Endothelial cell of coronary artery (primary cell): Measurements from ENCODE around the gene LHB. TPM values are rescaled to one million over a fixed set of nuclear protein-coding genes. Genes with fewer than 3 reads are reported as not detected.

ENCODE experiments used
- total RNA-seq: library from RNA; depleted of rRNA; stranded (reverse); fragments of >200 nt; gene quantifications from 2 replicates; pipeline ENCODE4 v1.2.3, GENCODE V29; 2014

LHB gene
- 0.19 TPM in 1 of 2 replicates, not detected in the other for total RNA-seq

DNA sequence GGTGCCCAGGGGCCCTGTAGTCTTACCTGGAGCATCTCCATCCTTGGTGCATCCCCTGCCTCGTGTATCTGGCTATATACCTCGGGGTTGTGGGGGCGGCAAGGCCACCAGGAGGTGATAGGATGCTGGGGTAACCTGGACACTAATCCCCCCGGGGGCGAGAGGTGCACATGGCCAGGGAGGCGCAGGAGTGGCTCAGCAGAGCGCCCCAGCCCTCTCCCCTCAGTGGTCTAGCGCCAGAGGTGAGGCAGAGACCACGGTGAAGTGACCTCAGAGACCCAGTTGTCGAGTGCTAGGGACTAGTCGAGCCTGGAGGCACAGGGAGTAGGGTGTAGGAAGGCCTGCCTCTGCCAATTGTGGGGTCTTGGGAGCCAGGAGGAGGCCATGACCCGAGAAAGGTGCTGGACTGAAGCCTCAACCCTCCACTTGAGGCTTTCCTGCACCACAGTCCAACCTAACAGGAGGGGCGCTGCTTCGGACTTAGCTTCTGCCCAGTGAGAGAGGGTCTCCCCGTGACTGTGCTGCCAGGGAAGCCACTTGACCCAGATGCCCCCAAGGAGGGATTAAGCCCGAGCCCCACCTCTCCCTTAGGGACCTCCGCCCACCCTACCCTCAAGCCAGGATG, at the start of gene LHB:
Gene LHB, minus strand, starts transcription at position 51 of the 625 bp plus-strand sequence. Its CDS starts 10 bp downstream, at position 41.

DNA sequence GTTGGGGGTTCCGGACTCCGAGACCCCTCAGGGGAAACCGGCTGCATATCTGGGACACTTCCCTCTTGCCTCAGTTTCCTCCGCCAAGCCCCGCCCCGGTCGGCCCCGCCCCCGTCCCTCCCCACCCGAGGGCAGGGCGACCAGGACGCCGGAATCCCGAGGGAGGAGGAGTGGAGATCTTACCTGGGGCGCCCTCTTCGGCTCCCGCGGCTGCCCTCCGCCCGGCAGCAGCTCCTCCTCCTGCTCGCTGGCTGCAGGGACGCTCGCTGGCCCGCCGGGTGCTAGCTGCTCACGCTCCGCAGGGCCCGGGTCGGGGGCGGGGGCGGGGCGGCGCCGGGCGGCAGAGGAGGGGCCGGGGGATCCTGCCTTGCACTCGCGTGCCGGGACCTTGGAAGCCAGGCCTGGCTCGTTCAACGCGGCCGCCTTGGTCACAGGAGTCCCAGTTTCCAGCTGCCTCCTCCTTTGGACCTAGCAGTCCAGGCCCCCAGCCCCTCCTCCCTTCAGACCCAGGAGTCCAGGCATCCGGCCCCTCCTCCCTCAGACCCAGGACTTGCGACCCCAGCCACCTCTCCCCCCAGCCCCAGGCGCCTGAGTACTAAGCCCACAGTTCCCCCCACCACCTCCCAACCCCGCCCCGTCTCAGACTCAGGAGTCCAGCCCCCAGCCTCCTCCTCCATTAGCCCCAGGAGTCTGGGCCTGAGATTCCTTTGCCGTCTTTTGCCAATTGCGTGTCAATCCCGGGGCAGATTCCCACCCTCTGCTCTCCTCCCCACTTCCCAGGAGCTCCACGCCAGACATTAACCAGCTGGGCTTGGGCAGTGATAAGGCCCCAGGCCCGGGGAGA, 48.1 kb upstream of the LHB start, which contains the start of gene NTF4:
Gene NTF4, minus strand, starts transcription at position 51 of the 844 bp plus-strand sequence. CDS start 2,821 bp downstream, outside the sequence.

DNA sequence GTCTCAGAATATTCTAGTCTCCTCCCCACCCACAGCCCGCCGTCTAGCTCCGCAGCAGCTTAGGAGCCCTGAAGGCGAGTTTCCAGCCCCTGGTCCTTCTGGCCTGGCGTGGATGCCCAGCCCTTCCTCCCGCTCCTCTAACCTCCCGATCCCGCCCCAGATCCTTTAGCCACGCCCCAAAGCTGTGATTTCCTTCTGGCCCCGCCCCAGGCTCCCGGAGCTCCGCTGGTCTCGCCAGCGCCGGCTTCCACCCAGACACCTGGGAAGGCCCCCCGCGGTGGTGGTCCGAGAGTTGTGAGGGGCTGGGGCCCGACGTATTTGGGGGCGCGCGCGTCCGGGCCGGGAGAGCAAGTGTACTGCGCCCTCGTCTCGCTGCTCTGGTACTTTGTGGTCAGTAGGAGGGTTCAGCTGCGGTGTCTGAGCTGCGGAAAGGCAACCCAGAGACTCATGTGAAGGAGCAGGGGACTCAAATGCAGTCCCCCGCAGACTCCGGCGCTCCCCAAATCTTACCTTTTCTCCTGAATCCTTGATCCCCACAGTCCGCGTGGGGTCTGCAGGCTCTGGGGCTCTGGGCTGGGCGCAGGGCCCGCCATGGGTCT, 40.8 kb upstream of the LHB start, which contains the start of gene CGB7:
Gene CGB7, minus strand, starts transcription at position 114 of the 599 bp plus-strand sequence. CDS start 2,374 bp downstream, outside the sequence.

DNA sequence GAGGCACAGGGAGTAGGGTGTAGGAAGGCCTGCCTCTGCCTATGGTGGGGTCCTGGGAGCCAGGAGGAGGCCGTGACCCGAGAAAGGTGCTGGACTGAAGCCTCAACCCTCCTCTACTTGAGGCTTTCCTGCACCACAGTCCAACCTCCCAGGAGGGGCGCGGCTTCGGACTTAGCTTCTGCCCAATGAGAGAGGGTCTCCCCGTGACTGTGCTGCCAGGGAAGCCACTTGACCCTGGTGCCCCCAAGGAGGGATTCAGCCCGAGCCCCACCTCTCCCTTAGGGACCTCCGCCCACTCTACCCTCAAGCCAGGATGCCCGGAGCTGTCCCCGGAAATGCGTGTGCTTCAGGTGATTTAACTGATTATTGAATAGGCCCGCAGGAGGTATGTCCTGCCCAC, 32.1 kb upstream of the LHB start, which contains the start of gene CGB8:
Gene CGB8, minus strand, starts transcription at position 101 of the 400 bp plus-strand sequence. CDS start 372 bp downstream, outside the sequence.

DNA sequence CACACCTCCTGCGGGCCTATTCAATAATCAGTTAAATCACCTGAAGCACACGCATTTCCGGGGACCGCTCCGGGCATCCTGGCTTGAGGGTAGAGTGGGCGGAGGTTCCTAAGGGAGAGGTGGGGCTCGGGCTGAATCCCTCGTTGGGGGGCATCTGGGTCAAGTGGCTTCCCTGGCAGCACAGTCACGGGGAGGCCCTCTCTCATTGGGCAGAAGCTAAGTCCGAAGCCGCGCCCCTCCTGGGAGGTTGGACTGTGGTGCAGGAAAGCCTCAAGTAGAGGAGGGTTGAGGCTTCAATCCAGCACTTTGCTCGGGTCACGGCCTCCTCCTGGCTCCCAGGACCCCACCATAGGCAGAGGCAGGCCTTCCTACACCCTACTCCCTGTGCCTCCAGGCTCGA, 26.7 kb upstream of the LHB start, which contains the start of gene CGB5:
Gene CGB5, plus strand, starts transcription at position 301 of the 400 bp plus-strand sequence. CDS start 362 bp downstream, outside the sequence.

DNA sequence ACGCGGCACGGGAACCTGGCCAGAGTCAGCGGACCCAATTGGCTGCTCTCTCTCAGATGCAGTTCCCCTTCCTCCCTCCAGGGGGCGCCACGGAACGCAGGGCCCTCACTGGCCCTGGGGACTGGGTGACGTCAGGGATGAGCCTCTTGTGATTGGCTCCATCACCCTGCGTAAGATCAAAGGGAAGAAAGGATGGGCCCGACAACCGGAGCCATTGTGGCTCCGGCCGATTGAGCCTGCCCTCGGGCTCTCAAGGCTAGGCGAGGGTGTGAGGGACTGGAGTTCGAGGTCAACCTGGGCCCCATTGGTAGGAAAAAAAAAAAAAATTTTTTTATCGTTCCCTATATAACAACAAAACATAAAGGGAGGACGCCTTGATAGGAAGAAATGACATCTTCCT, 19.9 kb upstream of the LHB start, which contains the start of gene CGB1:
Gene CGB1, minus strand, starts transcription at position 81 of the 400 bp plus-strand sequence. CDS start 184 bp downstream, outside the sequence.

DNA sequence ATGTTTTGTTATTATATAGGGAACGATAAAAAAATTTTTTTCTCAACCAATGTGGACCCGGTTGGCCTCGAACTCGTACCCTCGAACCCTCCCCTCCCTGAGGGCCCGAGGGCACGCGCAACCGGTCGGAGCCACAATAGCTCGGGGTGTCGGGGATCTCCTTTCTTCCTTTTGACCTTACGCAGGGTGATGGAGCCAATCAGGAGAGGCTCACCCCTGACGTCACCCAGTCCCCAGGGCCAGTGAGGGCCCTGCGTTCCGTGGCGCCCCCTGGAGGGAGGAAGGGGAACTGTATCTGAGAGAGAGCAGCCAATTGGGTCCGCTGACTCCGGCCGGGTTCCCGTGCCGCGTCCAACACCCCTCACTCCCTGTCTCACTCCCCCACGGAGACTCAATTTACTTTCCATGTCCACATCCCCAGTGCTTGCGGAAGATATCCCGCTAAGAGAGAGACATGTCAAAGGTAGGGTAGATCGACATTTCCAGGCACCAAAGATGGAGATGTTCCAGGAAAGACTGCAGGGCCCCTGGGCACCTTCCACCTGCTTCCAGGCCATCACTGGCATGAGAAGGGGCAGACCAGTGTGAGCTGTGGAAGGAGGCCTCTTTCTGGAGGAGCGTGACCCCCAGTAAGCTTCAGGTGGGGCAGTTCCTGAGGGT, 14.9 kb upstream of the LHB start, which contains the start of gene CGB2:
Gene CGB2, plus strand, starts transcription at position 249 of the 660 bp plus-strand sequence. Its CDS starts 206 bp downstream, at position 455.

DNA sequence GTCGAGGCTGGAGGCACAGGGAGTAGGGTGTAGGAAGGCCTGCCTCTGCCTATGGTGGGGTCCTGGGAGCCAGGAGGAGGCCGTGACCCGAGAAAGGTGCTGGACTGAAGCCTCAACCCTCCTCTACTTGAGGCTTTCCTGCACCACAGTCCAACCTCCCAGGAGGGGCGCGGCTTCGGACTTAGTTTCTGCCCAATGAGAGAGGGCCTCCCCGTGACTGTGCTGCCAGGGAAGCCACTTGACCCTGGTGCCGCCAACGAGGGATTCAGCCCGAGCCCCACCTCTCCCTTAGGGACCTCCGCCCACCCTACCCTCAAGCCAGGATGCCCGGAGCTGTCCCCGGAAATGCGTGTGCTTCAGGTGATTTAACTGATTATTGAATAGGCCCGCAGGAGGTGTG, 7.3 kb upstream of the LHB start, which contains the start of gene CGB3:
Gene CGB3, minus strand, starts transcription at position 101 of the 400 bp plus-strand sequence. CDS start 362 bp downstream, outside the sequence.

DNA sequence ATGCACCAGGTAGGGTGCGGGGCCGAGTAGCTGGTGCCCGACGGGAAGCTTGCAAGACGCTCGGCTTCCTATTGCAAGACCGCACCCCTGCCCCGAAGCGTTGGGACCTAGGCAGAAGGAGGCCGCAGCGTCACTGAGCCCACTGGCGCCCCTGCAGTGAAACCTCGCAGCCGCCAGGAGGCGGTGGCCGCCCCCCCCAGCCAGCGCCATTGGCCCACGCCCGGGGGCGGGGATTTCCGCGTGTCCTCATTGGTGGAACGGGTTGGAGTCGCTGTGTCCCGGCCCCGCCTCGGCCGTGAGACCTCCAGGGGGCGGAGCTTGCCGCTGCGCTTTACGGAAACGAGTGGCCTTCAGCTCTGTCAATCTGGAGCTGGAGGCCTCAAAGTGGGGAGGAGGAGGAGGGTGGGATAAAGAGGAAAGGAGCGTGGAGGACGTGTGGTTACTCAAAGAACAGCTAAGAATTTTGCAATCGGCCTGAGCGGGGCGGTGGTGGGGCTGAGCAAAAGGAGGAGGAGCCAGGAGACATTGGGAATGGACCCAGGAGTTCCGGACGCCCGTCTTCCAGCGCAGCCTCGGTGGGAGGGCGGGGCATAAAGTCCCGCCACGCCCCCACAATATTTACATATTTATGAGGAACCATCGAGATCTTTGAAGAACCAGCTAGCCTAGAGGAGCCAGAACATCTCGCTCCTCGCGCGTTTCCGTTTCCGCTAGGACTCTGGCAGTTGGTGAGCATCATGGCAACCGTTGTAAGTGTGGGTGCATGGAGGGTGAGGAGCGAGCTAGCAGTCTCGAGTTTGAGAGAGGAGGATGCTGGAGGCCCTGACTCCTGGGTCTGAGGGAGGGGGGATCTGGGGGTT, 23.5 kb downstream of the LHB start, which contains the start of the genes GYS1 and RUVBL2:
Gene GYS1, minus strand, starts transcription at position 135 of the 860 bp plus-strand sequence. CDS start 197 bp downstream, outside the sequence.
Gene RUVBL2, plus strand, starts transcription at position 713 of the 860 bp plus-strand sequence. Its CDS starts 25 bp downstream, at position 738.

Other genes starting within 250 kb of the LHB start
- gene BCAT2, start 206.1 kb downstream of the LHB start, total RNA-seq = 36.6 and 36.9 TPM in 2 replicates
- gene HSD17B14, start 180.6 kb downstream of the LHB start, total RNA-seq = 4.6 and 4.9 TPM in 2 replicates
- 1.2 and 3.2 TPM in 2 replicates for gene PLEKHA4, start 148.5 kb downstream of the LHB start, total RNA-seq
- gene PPP1R15A, start 144.7 kb downstream of the LHB start, total RNA-seq = 29.1 and 32.7 TPM in 2 replicates
- not detected in 2 replicates for gene TULP2, start 118.3 kb downstream of the LHB start, total RNA-seq
- gene NUCB1, start 116.8 kb downstream of the LHB start, total RNA-seq = 112 and 148 TPM in 2 replicates
- 0.18 TPM in 1 of 2 replicates, not detected in the other for gene DHDH, start 83.4 kb downstream of the LHB start, total RNA-seq
- 143 and 157 TPM in 2 replicates for gene BAX, start 62.2 kb downstream of the LHB start, total RNA-seq
- 714 and 907 TPM in 2 replicates for gene FTL, start 51.8 kb downstream of the LHB start, total RNA-seq
- gene GYS1, start 23.8 kb downstream of the LHB start, total RNA-seq = 27.3 and 31.8 TPM in 2 replicates
- gene RUVBL2, start 23.2 kb downstream of the LHB start, total RNA-seq = 261 and 328 TPM in 2 replicates
- not detected in 2 replicates for gene CGB3, start 7.2 kb upstream of the LHB start, total RNA-seq
- 0.19 TPM in 1 of 2 replicates, not detected in the other for gene CGB2, start 14.8 kb upstream of the LHB start, total RNA-seq
- gene CGB1, start 19.8 kb upstream of the LHB start, total RNA-seq = not detected in 2 replicates
- not detected in 2 replicates for gene CGB5, start 26.8 kb upstream of the LHB start, total RNA-seq
- not detected in 2 replicates for gene CGB8, start 32.0 kb upstream of the LHB start, total RNA-seq
- gene CGB7, start 40.7 kb upstream of the LHB start, total RNA-seq = 0.09 TPM in 2 replicates
- not detected in 2 replicates for gene NTF4, start 47.7 kb upstream of the LHB start, total RNA-seq
- not detected in 2 replicates for gene KCNA7, start 55.6 kb upstream of the LHB start, total RNA-seq
- 181 and 227 TPM in 2 replicates for gene SNRNP70, start 68.4 kb upstream of the LHB start, total RNA-seq
- gene LIN7B, start 97.3 kb upstream of the LHB start, total RNA-seq = 2.1 and 4.7 TPM in 2 replicates
- 0.28 and 0.63 TPM in 2 replicates for gene C19orf73, start 102.1 kb upstream of the LHB start, total RNA-seq
- 3.2 and 4.2 TPM in 2 replicates for gene PPFIA3, start 102.5 kb upstream of the LHB start, total RNA-seq
- gene HRC, start 138.3 kb upstream of the LHB start, total RNA-seq = not detected in 2 replicates
- 15.0 and 17.3 TPM in 2 replicates for gene TRPM4, start 140.7 kb upstream of the LHB start, total RNA-seq